Smooth muscle cell (in vitro differentiated cells): Measurements from ENCODE around the gene TMEM14A. TPM values are rescaled to one million over a fixed set of nuclear protein-coding genes. Genes with fewer than 3 reads are reported as not detected.

Experiments used
- DNase-seq: peaks from one replicate; lab custom pipeline; 2025; ENCODE audit not compliant: unreplicated experiment; lab: John Stamatoyannopoulos, UW
- H2AFZ ChIP-seq: fragments of 200-600 bp; sonication (generic); 2 replicates; pipeline ENCODE4 v1.6.0; 2016; ENCODE audit warnings: antibody characterized with exemption, low read depth, mild to moderate bottlenecking
- H3F3A ChIP-seq: fragments of 200-600 bp; sonication (generic); 2 replicates; pipeline ENCODE4 v1.6.0; 2017; ENCODE audit warnings: antibody characterized with exemption, low read depth
- H3K27ac ChIP-seq: fragments of 200-600 bp; sonication (generic); 2 replicates; pipeline ENCODE4 v1.5.1; 2016; ENCODE audit warnings: low read depth, mild to moderate bottlenecking
- H3K27me3 ChIP-seq: fragments of 200-600 bp; sonication (generic); 2 replicates; pipeline ENCODE4 v1.6.1; 2016; ENCODE audit warnings: low read depth, mild to moderate bottlenecking
- H3K36me3 ChIP-seq: fragments of 200-600 bp; sonication (generic); 2 replicates; pipeline ENCODE4 v1.5.1; 2016; ENCODE audit warnings: low read depth
- H3K4me1 ChIP-seq: fragments of 200-600 bp; sonication (generic); 2 replicates; pipeline ENCODE4 v1.5.1; 2016; ENCODE audit warnings: low read depth
- H3K4me2 ChIP-seq: fragments of 200-600 bp; sonication (generic); 2 replicates; pipeline ENCODE4 v1.6.0; 2016; ENCODE audit warnings: mild to moderate bottlenecking
- H3K4me3 ChIP-seq: fragments of 200-600 bp; sonication (generic); 2 replicates; pipeline ENCODE4 v1.5.1; 2016; ENCODE audit warnings: mild to moderate bottlenecking
- H3K79me2 ChIP-seq: fragments of 200-600 bp; sonication (generic); 2 replicates; pipeline ENCODE4 v1.6.0; 2016; ENCODE audit warnings: low read depth, mild to moderate bottlenecking
- H3K9ac ChIP-seq: fragments of 200-600 bp; sonication (generic); 2 replicates; pipeline ENCODE4 v1.6.0; 2016; ENCODE audit warnings: low read depth
- H3K9me3 ChIP-seq: fragments of 200-600 bp; sonication (generic); replicated peaks from 2 replicates; pipeline ENCODE4 v1.5.1; 2016; ENCODE audit warnings: low read depth
- H4K20me1 ChIP-seq: fragments of 200-600 bp; sonication (generic); 2 replicates; pipeline ENCODE4 v1.6.0; 2016; ENCODE audit warnings: low read depth
- CTCF ChIP-seq: fragments of 200-600 bp; sonication (generic); IDR thresholded peaks from 2 replicates; pipeline ENCODE4 v1.5.1; 2017; ENCODE audit warnings: borderline replicate concordance, mild to moderate bottlenecking, antibody characterized with exemption; ENCODE audit not compliant: insufficient read depth, poor library complexity, severe bottlenecking
- WGBS: methylation state at CpG from one replicate; pipeline ENCODE4 v1.1.7; 2016; ENCODE audit warnings: low lambda C conversion rate; 5-methylcytosine and 5-hydroxymethylcytosine counted together
- polyA plus RNA-seq: library from polyadenylated mRNA; unstranded; fragments of >200 nt; fragmentation: Nextera tagmentation; extraction: Ambion mirVana; gene quantifications from 2 replicates; pipeline ENCODE4 v1.2.1, GENCODE V29; 2016
- total RNA-seq: library from RNA; depleted of rRNA; stranded (reverse); fragments of >200 nt; gene quantifications from 2 replicates; pipeline ENCODE4 v1.2.3, GENCODE V29; 2014

TMEM14A gene
- total and polyA plus RNA-seq, 2 experiments from 2014 or later: 68.7 to 77.7 TPM

- Histone ChIP-seq H3K4me2 (peak overlapping the region; percentile 61), H3K9ac (no peak overlapping the region)
- TF ChIP-seq CTCF: no peak
Measured at GRCh38 chr6:52731719-52732118, 60.8 kb downstream of the TMEM14A start.

GRCh38 chr6:52733172-52733571, 62.3 kb downstream of the TMEM14A start:
- H3K27ac ChIP-seq: no peak overlapping the region
- TF ChIP-seq CTCF: no peak
- no peaks in the 10 kb centered on the region for H3K27me3 ChIP-seq
- no peak overlapping the region for H3K9ac ChIP-seq
- no peak overlapping the region for H3K4me2 ChIP-seq
- H3K79me2 ChIP-seq: no peaks in the 10 kb centered on the region
- H2AFZ ChIP-seq: no peak overlapping the region
- no peaks in the 10 kb centered on the region for H3K4me1 ChIP-seq
- 96% methylated on average over 1 of the region's 1 CpG for WGBS
- no peak for DNase-seq
- no peaks in the 10 kb centered on the region for H3K9me3 ChIP-seq
- H3K36me3 ChIP-seq: no peaks in the 10 kb centered on the region
- no peaks in the 10 kb centered on the region for H4K20me1 ChIP-seq
- no peak overlapping the region for H3K4me3 ChIP-seq
- no peaks in the 10 kb centered on the region for H3F3A ChIP-seq

More at GRCh38 chr6:52731719-52732118, 60.8 kb downstream of the TMEM14A start:
- Histone ChIP-seq H3K4me3 (no peak overlapping the region), H3K27ac (no peak overlapping the region), H3K9me3 (no peaks in the 10 kb centered on the region), H3F3A (peaks cover under 1% of the 10 kb centered on the region), H3K36me3 (no peaks in the 10 kb centered on the region), H3K27me3 (no peaks in the 10 kb centered on the region), H4K20me1 (no peaks in the 10 kb centered on the region), H3K79me2 (no peaks in the 10 kb centered on the region), H3K4me1 (peaks cover 4% of the 10 kb centered on the region), H2AFZ (peak overlapping the region; percentile 82)
- WGBS: 32% methylated on average over 6 of the region's 6 CpGs
- DNase-seq: no peak

GRCh38 chr6:52734072-52734471, 63.2 kb downstream of the TMEM14A start:
- WGBS: 97% methylated on average over 3 of the region's 3 CpGs
- Histone ChIP-seq H3K9me3 (no peaks in the 10 kb centered on the region), H3F3A (no peaks in the 10 kb centered on the region), H2AFZ (no peak overlapping the region), H4K20me1 (no peaks in the 10 kb centered on the region), H3K27me3 (no peaks in the 10 kb centered on the region), H3K4me1 (no peaks in the 10 kb centered on the region), H3K79me2 (no peaks in the 10 kb centered on the region), H3K4me3 (no peak overlapping the region), H3K4me2 (no peak overlapping the region), H3K9ac (no peak overlapping the region), H3K36me3 (no peaks in the 10 kb centered on the region), H3K27ac (no peak overlapping the region)
- no peak for TF ChIP-seq CTCF
- DNase-seq: no peak

GRCh38 chr6:52735071-52735470, 64.2 kb downstream of the TMEM14A start:
- no peak overlapping the region for H2AFZ ChIP-seq
- WGBS: 95% methylated on average over 6 of the region's 6 CpGs
- no peak overlapping the region for H3K9ac ChIP-seq
- no peak overlapping the region for H3K4me2 ChIP-seq
- no peaks in the 10 kb centered on the region for H3K4me1 ChIP-seq
- H3F3A ChIP-seq: no peaks in the 10 kb centered on the region
- DNase-seq: no peak
- no peaks in the 10 kb centered on the region for H3K27me3 ChIP-seq
- H3K36me3 ChIP-seq: no peaks in the 10 kb centered on the region
- H3K4me3 ChIP-seq: no peak overlapping the region
- H3K9me3 ChIP-seq: no peaks in the 10 kb centered on the region
- no peak for TF ChIP-seq CTCF
- no peaks in the 10 kb centered on the region for H3K79me2 ChIP-seq
- no peak overlapping the region for H3K27ac ChIP-seq
- H4K20me1 ChIP-seq: no peaks in the 10 kb centered on the region
